HG03354 (cell line): Measurements from ENCODE around the gene RALA.
A peak's percentile ranks its signal among the peaks of the same experiment; 100 is the strongest.

ENCODE experiments used
- ATAC-seq: cut with Tn5 transposase; IDR thresholded peaks from one replicate; pipeline ENCODE4 v1.9.1; 2021; ENCODE audit warnings: mild to moderate bottlenecking; ENCODE audit not compliant: unreplicated experiment, poor library complexity, severe bottlenecking

The RALA gene

GRCh38 chr7:39609113-39609934, 14.0 kb upstream of the RALA start:
- ATAC-seq, result no peak

- ATAC-seq, result no peak
These were observed 13.5 kb upstream of the RALA start for GRCh38 chr7:39609935-39610263.

- no peak for ATAC-seq
These were observed 9.8 kb upstream of the RALA start for GRCh38 chr7:39613577-39613976.

GRCh38 chr7:39614299-39614698, 9.1 kb upstream of the RALA start:
- no peak for ATAC-seq

GRCh38 chr7:39615350-39615975, 7.9 kb upstream of the RALA start:
- no peak for ATAC-seq

GRCh38 chr7:39616138-39616537, 7.2 kb upstream of the RALA start:
- no peak for ATAC-seq

- no peak for ATAC-seq
These were observed 6.4 kb upstream of the RALA start for GRCh38 chr7:39617005-39617404.

GRCh38 chr7:39618868-39619267, 4.5 kb upstream of the RALA start:
- no peak for ATAC-seq

GRCh38 chr7:39620486-39620885, 2.9 kb upstream of the RALA start:
- no peak for ATAC-seq

- no peak for ATAC-seq
These were observed 2.1 kb upstream of the RALA start for GRCh38 chr7:39621261-39621660.

GRCh38 chr7:39621784-39622411, 1.5 kb upstream of the RALA start:
- peak; percentile 29 for ATAC-seq

- ATAC-seq, result no peak
These were observed 763 bp upstream of the RALA start for GRCh38 chr7:39622609-39623008.

- ATAC-seq, result peak; percentile 61
These were observed 515 bp downstream of the RALA start for GRCh38 chr7:39623732-39624441.

- ATAC-seq, result no peak
These were observed 1.1 kb downstream of the RALA start for GRCh38 chr7:39624442-39624807.

- ATAC-seq, result no peak
These were observed 1.7 kb downstream of the RALA start for GRCh38 chr7:39624935-39625694.

GRCh38 chr7:39631736-39632308, 8.4 kb downstream of the RALA start:
- no peak for ATAC-seq

- peak; percentile 83 for ATAC-seq
These were observed 10.4 kb downstream of the RALA start for GRCh38 chr7:39633563-39634477.

- no peak for ATAC-seq
These were observed 11.1 kb downstream of the RALA start for GRCh38 chr7:39634478-39634805.

GRCh38 chr7:39637400-39637799, 14.0 kb downstream of the RALA start:
- peak; percentile 48 for ATAC-seq
